Peyer's patch (tissue), 4 donors: ENCODE data around the gene GLRA1.

Experiments used
- POLR2A ChIP-seq, 2 donors: fragments of 450-650 bp; IDR thresholded peaks; one replicate each; pipeline ENCODE4 v1.5.1; 2017; ENCODE audit warnings: antibody characterized with exemption in 2 of 2, mild to moderate bottlenecking in 2 of 2, moderate library complexity in 2 of 2
- TF ChIP-seq, protein P1 (sequence below), 6 experiments: fragments of 450-650 bp in 4 of 6; fragments of 200-600 bp in 2 of 6; sonication (generic) in 1 of 6; IDR thresholded peaks; one replicate each; pipeline ENCODE4 v1.5.1; 2017 to 2019; ENCODE audit warnings: antibody characterized with exemption in 6 of 6, mild to moderate bottlenecking in 3 of 6, moderate library complexity in 1 of 6

DNA sequence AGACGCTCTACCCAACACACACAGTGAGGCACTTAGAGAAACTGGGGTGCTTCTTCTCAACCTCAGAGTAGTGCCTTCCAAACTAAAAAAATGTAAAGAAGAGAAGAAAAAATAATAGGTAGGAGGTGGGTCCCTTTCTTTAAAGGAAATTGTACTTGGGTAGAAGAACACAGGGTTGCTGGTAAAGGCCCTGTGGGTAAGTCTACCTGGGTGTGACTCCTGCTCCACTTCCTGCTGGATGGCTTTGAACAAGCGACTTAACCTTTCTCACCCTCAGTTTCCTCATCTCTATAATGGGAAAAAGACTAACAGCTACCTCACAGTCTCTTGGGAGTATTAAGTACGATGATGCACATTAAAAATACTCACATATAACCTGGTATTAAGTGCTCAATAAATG, 32.1 kb upstream of the GLRA1 start:
- TF ChIP-seq, protein P1, sequence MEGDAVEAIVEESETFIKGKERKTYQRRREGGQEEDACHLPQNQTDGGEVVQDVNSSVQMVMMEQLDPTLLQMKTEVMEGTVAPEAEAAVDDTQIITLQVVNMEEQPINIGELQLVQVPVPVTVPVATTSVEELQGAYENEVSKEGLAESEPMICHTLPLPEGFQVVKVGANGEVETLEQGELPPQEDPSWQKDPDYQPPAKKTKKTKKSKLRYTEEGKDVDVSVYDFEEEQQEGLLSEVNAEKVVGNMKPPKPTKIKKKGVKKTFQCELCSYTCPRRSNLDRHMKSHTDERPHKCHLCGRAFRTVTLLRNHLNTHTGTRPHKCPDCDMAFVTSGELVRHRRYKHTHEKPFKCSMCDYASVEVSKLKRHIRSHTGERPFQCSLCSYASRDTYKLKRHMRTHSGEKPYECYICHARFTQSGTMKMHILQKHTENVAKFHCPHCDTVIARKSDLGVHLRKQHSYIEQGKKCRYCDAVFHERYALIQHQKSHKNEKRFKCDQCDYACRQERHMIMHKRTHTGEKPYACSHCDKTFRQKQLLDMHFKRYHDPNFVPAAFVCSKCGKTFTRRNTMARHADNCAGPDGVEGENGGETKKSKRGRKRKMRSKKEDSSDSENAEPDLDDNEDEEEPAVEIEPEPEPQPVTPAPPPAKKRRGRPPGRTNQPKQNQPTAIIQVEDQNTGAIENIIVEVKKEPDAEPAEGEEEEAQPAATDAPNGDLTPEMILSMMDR (IDR thresholded peaks at IDR 0.05), result no peak
- TF ChIP-seq POLR2A (IDR thresholded peaks at IDR 0.05), result no peak
